PC-3 (cell line): ENCODE measurements around the gene AKAP6. TPM values are rescaled to one million over a fixed set of nuclear protein-coding genes. Genes with fewer than 3 reads are reported as not detected.

ENCODE experiments used
- ATAC-seq: fragments of 200-7000 bp; cut with Tn5 transposase; 2 replicates; pipeline ENCODE4 v1.9.1; 2020; ENCODE audit warnings: mild to moderate bottlenecking, moderate library complexity
- BruUV-seq: library from RNA; stranded (reverse); fragments of 400-500 nt; replicated peaks from 2 replicates; lab custom pipeline; 2021; lab: Mats Ljungman, UMichigan
- CTCF ChIA-PET: fragments of 300-600 bp; sonication (Branson Sonifier 250); formaldehyde crosslinking; loops from one replicate; lab custom pipeline; 2022; ENCODE audit warnings: antibody characterized with exemption; lab: Charles Lee
- POLR2A ChIA-PET: fragments of 300-600 bp; sonication (Branson Sonifier 250); formaldehyde crosslinking; loops from one replicate; lab custom pipeline; 2022; ENCODE audit warnings: antibody characterized with exemption; ENCODE audit not compliant: unreplicated experiment; lab: Charles Lee
- DNase-seq: peaks from one replicate; pipeline ENCODE4 v3.0.0-alpha.2; 2015
- H2AFZ ChIP-seq: fragments of 300-600 bp; sonication (generic); 2 replicates; pipeline ENCODE4 v1.6.0; 2016; ENCODE audit warnings: antibody characterized with exemption, low read length
- H3F3A ChIP-seq: fragments of 300-600 bp; sonication (generic); one replicate; pipeline ENCODE4 v1.6.0; 2017; ENCODE audit warnings: antibody characterized with exemption, low read length, control low read depth, mild to moderate bottlenecking; ENCODE audit not compliant: unreplicated experiment
- H3K27ac ChIP-seq: fragments of 300-600 bp; sonication (generic); 2 replicates; pipeline ENCODE4 v1.5.1; 2016; ENCODE audit warnings: mild to moderate bottlenecking, low read length
- H3K27me3 ChIP-seq: fragments of 300-600 bp; sonication (generic); 2 replicates; pipeline ENCODE4 v1.6.1; 2016; ENCODE audit warnings: low read length, mixed read lengths
- H3K36me3 ChIP-seq: fragments of 300-600 bp; sonication (generic); 2 replicates; pipeline ENCODE4 v1.6.1; 2016; ENCODE audit warnings: low read depth, mixed run types, low read length, mixed read lengths
- H3K4me1 ChIP-seq: fragments of 300-600 bp; sonication (generic); 2 replicates; pipeline ENCODE4 v1.5.1; 2016; ENCODE audit warnings: low read length; ENCODE audit not compliant: insufficient read depth
- H3K4me2 ChIP-seq: fragments of 300-600 bp; sonication (generic); 2 replicates; pipeline ENCODE4 v1.6.0; 2016; ENCODE audit warnings: low read length
- H3K4me3 ChIP-seq: fragments of 300-600 bp; sonication (generic); 2 replicates; pipeline ENCODE4 v1.5.1; 2016; ENCODE audit warnings: mild to moderate bottlenecking, low read length, mixed read lengths
- H3K79me2 ChIP-seq: fragments of 300-600 bp; sonication (generic); 2 replicates; pipeline ENCODE4 v1.6.1; 2017; ENCODE audit warnings: low read length, mixed read lengths
- H3K9ac ChIP-seq: fragments of 300-600 bp; sonication (generic); 2 replicates; pipeline ENCODE4 v1.6.0; 2016; ENCODE audit warnings: mild to moderate bottlenecking, low read length
- H3K9me2 ChIP-seq: fragments of 300-600 bp; sonication (generic); replicated peaks from 2 replicates; pipeline ENCODE4 v1.6.1; 2016; ENCODE audit warnings: mixed run types, low read length, mixed read lengths
- H3K9me3 ChIP-seq: fragments of 300-600 bp; sonication (generic); 2 replicates; pipeline ENCODE4 v1.6.1; 2016; ENCODE audit warnings: low read length, mixed read lengths
- H4K20me1 ChIP-seq: fragments of 300-600 bp; sonication (generic); 2 replicates; pipeline ENCODE4 v1.6.1; 2016; ENCODE audit warnings: low read length, mixed read lengths
- CTCF ChIP-seq: fragments of 300-600 bp; sonication (generic); conservative IDR thresholded peaks from 2 replicates; pipeline ENCODE4 v1.5.1; 2017; ENCODE audit warnings: antibody characterized with exemption, low read depth, mild to moderate bottlenecking, low read length
- EZH2 ChIP-seq: fragments of 300-600 bp; sonication (generic); IDR thresholded peaks from one replicate; pipeline ENCODE4 v1.6.1; 2017; ENCODE audit warnings: antibody characterized with exemption, mild to moderate bottlenecking, low read length; ENCODE audit not compliant: unreplicated experiment
- EZH2phosphoT487 ChIP-seq: fragments of 300-600 bp; sonication (generic); IDR thresholded peaks from 2 replicates; pipeline ENCODE4 v1.6.1; 2018; ENCODE audit warnings: mild to moderate bottlenecking, antibody characterized with exemption, low read length, borderline replicate concordance
- intact Hi-C: fragments of 100-400 bp; cut with micrococcal nuclease; formaldehyde crosslinking; loops from 2 replicates; pipeline ENCODE4 v1.9.0; 2023
- total RNA-seq: library from RNA; depleted of rRNA; stranded (reverse); fragments of >200 nt; gene quantifications from 2 replicates; pipeline ENCODE4 v1.2.3, GENCODE V29; 2014

AKAP6 gene
- total RNA-seq, 1 experiment from 2014 or later: 1.5 TPM

- H3K9ac ChIP-seq: peak overlapping the region; percentile 72
- ChIA-PET CTCF (interaction anchor here (0.6 kb wide), 1 partner anchor 300 kb away, joined by 3 read pairs; no protein-coding TSS in a partner anchor), POLR2A (no interaction called here)
- DNase-seq (peak; percentile 94), ATAC-seq (peak; percentile 91)
- H3K27ac ChIP-seq: peak overlapping the region; percentile 94
- no peaks in the 10 kb centered on the region for H3K9me3 ChIP-seq
- H3K4me1 ChIP-seq: peaks cover 37% of the 10 kb centered on the region
- H3K79me2 ChIP-seq: no peaks in the 10 kb centered on the region
- TF ChIP-seq EZH2phosphoT487: no peak
- TF ChIP-seq CTCF: no peak
- TF ChIP-seq EZH2: no peak
- intact Hi-C loops: loop anchor here (5.0 kb wide), 1 partner anchor 81 kb away; no protein-coding TSS in a partner anchor
- peak overlapping the region; percentile 50 for H3K4me3 ChIP-seq
- BruUV-seq: no TSS peak
- H2AFZ ChIP-seq: 0 out of 2 replicates have a peak overlapping the region, but pooled peaks have one; percentile 6
- no peaks in the 10 kb centered on the region for H3K27me3 ChIP-seq
- H3K9me2 ChIP-seq: no peaks in the 10 kb centered on the region
- H4K20me1 ChIP-seq: no peaks in the 10 kb centered on the region
- H3F3A ChIP-seq: no peaks in the 10 kb centered on the region
- H3K4me2 ChIP-seq: peak overlapping the region; percentile 82
- H3K36me3 ChIP-seq: no peaks in the 10 kb centered on the region
Observed at GRCh38 chr14:32693114-32693513, 364.0 kb downstream of the AKAP6 start.

- POLR2A ChIA-PET: no interaction called here
- Histone ChIP-seq H3K79me2 (no peaks in the 10 kb centered on the region), H3K9me2 (no peaks in the 10 kb centered on the region), H3K4me1 (peaks cover 49% of the 10 kb centered on the region), H3K4me3 (no peak overlapping the region), H4K20me1 (no peaks in the 10 kb centered on the region), H3K27me3 (no peaks in the 10 kb centered on the region), H3K4me2 (no peak overlapping the region), H3F3A (no peaks in the 10 kb centered on the region), H2AFZ (no peak overlapping the region), H3K27ac (no peak overlapping the region), H3K9ac (no peak overlapping the region), H3K9me3 (no peaks in the 10 kb centered on the region), H3K36me3 (no peaks in the 10 kb centered on the region)
- no TSS peak for BruUV-seq
- CTCF ChIA-PET: no interaction called here
- DNase-seq: no peak
- intact Hi-C loops: loop anchor here (2.0 to 5.0 kb wide), 2 partner anchors 46 to 83 kb away; no protein-coding TSS in a partner anchor
- TF ChIP-seq EZH2: no peak
- TF ChIP-seq EZH2phosphoT487: no peak
- TF ChIP-seq CTCF: no peak
- ATAC-seq: no peak
Observed at GRCh38 chr14:32694795-32695449, 365.8 kb downstream of the AKAP6 start.
